ENCODE data around the gene ACAP3. TPM values are rescaled to one million over a fixed set of nuclear protein-coding genes. Genes with fewer than 3 reads are reported as not detected.

Gene ACAP3
- total RNA-seq, 4 donors from 2014 or later = 34.3 to 125 (median 69.6) TPM

DNA sequence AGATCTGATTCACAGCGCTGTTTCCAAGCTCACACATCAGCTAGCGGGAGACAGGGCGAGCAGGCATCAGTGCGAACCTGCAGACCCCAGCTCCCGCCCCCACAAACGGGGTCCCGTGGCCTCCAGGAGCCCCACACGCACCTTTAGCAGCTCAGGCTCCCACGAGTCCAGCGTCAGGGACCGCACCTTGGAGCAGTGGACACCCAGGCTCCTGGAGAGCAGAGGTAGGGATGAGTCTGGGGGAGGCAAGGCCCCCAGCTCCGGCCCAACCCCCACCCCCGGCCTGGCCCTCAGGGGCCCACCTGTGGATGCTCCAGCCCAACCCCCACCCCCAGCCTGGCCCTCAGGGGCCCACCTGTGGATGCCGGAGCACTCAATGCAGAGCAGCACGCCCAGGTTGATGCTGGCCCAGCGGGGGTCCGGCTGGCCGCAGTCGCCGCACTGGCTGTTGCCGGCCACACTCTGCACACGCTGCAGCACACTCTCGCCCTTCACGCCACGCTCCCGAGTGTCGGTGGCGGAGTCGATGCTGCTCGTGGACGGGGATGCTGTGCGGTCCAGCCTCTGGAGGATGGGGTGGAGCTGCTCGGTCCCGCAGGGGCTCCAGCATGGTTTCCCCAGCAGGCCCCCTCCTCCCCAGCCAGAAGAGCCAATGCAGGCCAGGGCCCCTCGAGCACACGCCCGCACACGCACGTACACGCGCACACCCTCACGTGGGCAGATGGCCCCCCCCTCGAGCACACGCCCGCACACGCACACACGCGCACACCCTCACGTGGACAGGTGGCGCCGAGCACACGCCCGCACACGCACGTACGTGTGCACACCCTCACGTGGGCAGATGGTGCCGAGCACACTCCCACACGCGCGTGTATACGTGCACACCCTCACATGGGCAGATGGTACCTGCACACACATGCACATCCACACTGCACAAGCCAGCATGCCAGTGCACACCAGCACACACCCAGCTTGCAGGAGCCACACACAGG is 11.4 kb downstream of the ACAP3 start:
- 92 to 96% methylated on average over 38 to 45 of the region's 62 CpGs for WGBS, 2 donors
- Histone ChIP-seq H3K4me1 (peaks cover 0 to 11% (median under 1%) of the 10 kb centered on the region in 4 donors), H3K36me3 (peaks cover 0 to 77% (median 0%) of the 10 kb centered on the region in 3 donors), H3K9me3 (no peaks in the 10 kb centered on the region), H3K4me3 (no peak overlapping the region), H3K27ac (no peak overlapping the region), H3K27me3 (no peaks in the 10 kb centered on the region)
- TF ChIP-seq, protein P1, sequence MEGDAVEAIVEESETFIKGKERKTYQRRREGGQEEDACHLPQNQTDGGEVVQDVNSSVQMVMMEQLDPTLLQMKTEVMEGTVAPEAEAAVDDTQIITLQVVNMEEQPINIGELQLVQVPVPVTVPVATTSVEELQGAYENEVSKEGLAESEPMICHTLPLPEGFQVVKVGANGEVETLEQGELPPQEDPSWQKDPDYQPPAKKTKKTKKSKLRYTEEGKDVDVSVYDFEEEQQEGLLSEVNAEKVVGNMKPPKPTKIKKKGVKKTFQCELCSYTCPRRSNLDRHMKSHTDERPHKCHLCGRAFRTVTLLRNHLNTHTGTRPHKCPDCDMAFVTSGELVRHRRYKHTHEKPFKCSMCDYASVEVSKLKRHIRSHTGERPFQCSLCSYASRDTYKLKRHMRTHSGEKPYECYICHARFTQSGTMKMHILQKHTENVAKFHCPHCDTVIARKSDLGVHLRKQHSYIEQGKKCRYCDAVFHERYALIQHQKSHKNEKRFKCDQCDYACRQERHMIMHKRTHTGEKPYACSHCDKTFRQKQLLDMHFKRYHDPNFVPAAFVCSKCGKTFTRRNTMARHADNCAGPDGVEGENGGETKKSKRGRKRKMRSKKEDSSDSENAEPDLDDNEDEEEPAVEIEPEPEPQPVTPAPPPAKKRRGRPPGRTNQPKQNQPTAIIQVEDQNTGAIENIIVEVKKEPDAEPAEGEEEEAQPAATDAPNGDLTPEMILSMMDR (IDR thresholded peaks at IDR 0.05) = no peak
- TF ChIP-seq POLR2A (IDR thresholded peaks at IDR 0.05) (no peak), EP300 (IDR thresholded peaks at IDR 0.05) (no peak)
- no peak for DNase-seq (ENCODE audit: low spot score in 2 of 2)

DNA sequence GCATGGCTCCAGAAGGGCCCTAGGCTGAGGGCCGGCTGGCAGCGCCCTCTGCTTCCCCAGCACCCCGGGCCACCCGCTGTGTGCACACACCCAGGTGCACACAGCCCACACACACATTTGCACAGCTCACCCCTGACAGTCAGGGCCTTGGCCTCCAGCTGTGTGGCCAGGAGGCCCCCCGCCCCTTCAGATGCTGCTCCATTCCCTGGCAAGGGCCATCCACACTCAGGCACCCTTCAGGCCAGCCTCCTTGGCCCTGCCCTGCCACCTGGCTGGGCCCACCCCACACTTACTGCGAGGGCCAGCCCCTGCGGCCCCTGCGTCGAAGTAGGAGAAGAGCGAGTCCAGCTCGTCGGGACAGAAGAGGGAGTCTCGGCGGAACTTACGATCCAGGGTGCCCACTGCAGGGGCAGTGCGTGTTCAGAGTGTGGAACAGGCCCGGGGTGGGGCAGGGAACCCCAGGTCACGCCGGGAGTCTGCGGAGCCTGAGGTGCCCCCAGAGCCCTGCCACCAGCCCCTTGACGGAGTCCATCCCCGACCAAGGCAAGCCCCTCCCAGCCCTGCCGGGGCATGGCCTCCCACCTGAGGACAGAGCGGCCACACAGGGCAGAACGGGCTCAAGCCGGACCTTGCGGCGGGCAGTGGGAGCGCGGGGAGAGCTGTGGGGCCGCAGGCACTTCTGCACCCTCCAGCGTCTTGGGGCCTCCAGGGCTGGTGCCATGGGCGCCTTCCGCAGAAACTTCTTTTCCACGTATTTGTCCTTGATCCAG is 12.4 kb downstream of the ACAP3 start:
- H3K4me1 ChIP-seq = peaks cover 0 to 21% (median 3%) of the 10 kb centered on the region in 4 donors
- no peaks in the 10 kb centered on the region for H3K9me3 ChIP-seq
- no peak overlapping the region for H3K4me3 ChIP-seq
- H3K36me3 ChIP-seq = peaks cover 0 to 76% (median 0%) of the 10 kb centered on the region in 3 donors
- H3K27ac ChIP-seq = no peak overlapping the region
- no peak for DNase-seq (ENCODE audit: low spot score in 2 of 2)
- no peak for TF ChIP-seq EP300 (IDR thresholded peaks at IDR 0.05)
- TF ChIP-seq, protein P1 (IDR thresholded peaks at IDR 0.05) = no peak
- no peak for TF ChIP-seq POLR2A (IDR thresholded peaks at IDR 0.05)
- WGBS, 2 donors = 94 to 95% methylated on average over 27 to 31 of the region's 35 CpGs
- no peaks in the 10 kb centered on the region for H3K27me3 ChIP-seq

DNA sequence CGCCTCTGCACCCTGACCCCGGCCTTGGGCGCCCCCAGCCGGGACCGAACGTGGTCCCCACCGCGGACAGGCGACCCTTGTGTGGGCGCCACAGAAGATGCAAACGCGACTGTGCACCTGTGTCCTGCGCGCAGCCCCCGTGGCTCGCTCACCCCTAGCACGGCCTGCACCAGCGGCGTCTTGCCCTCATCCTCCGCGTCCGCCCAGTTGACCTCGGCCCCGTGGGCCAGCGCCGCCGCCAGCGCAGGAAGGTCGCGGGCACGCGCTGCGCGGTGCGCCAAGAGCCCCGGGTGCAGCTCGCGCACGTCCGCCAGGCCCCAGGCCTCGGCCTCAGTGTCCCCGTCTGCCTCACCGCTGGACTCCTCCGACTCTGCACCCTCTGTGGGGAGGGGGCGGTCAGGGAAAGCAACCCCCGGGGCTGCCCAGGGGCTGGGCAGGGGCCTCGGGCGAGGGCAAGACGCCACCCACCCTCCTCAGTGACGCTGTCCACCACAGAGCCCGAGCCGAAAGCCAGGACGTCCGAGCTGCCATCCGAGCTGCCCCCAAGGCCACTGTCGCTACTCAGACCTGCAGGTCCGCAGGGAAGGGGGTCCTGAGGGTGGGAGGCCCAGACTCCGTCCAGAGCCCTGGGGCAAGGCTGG is 13.4 kb downstream of the ACAP3 start:
- H3K4me1 ChIP-seq = peaks cover 0 to 24% (median 3%) of the 10 kb centered on the region in 4 donors
- no peak overlapping the region for H3K4me3 ChIP-seq
- WGBS, 2 donors = 91 to 93% methylated on average over 38 to 53 of the region's 58 CpGs
- no peak overlapping the region for H3K27ac ChIP-seq
- H3K36me3 ChIP-seq = peaks cover 0 to 67% (median 0%) of the 10 kb centered on the region in 3 donors
- DNase-seq (ENCODE audit: low spot score in 2 of 2) = no peak
- H3K27me3 ChIP-seq = no peaks in the 10 kb centered on the region
- TF ChIP-seq EP300 (IDR thresholded peaks at IDR 0.05) (no peak), POLR2A (IDR thresholded peaks at IDR 0.05) (no peak)
- TF ChIP-seq, protein P1 (IDR thresholded peaks at IDR 0.05) = no peak
- no peaks in the 10 kb centered on the region for H3K9me3 ChIP-seq

DNA sequence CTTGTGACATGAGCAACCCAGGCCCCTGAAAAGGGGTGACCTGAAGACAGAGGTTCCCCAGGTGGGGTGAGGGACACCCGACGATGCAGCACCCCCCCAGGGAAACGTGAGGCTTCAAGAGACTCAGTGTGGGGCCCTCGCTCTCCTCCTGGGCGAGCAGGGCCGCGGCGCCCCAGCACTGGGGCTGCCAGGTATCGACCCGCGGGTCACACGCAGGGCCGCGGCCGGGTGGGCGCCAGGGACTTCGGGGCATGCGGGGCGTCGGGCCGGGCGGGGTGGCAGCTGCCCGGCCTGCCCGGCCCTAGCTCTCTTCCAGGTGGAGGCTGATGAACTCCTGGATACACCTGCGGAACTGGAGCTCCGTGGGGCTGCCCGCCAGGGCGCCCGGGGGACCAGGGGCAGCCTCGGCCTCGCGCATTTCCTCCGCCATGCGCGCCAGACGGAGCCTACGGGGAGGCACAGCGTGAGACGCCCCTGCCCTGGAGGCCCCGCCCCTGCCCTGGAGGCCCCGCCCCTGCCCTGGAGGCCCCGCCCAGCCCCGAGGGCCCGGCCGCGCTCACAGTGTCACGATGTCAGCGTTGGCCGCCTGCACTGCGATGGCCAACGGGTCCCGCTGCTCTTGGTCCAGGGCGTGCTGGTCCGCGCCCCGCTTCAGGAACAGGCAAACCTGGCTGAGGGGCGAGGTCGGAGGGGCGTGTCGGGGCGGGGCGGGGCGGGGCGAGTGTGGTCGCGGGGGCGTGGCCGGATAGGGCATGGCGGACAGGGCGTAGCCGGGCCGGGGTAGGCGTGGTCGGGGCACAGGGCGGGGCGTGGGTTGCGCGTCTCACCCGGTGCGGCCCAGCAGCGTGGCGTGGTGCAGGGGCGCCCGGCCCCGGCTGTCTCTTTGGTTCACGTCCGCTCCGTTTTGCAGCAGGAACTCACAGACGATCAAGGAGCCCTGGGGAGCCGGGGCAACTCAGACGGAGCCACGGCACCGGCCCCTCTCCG is 14.2 kb downstream of the ACAP3 start:
- no peak overlapping the region for H3K4me3 ChIP-seq
- H3K9me3 ChIP-seq = no peaks in the 10 kb centered on the region
- H3K27me3 ChIP-seq = no peaks in the 10 kb centered on the region
- peaks cover 0 to 59% (median 0%) of the 10 kb centered on the region in 3 donors for H3K36me3 ChIP-seq
- no peak for DNase-seq (ENCODE audit: low spot score in 2 of 2)
- peaks cover 0 to 19% (median 3%) of the 10 kb centered on the region in 4 donors for H3K4me1 ChIP-seq
- no peak for TF ChIP-seq EP300 (IDR thresholded peaks at IDR 0.05)
- TF ChIP-seq, protein P1 (IDR thresholded peaks at IDR 0.05) = no peak
- no peak for TF ChIP-seq POLR2A (IDR thresholded peaks at IDR 0.05)
- H3K27ac ChIP-seq = no peak overlapping the region
- 88 to 89% methylated on average over 43 to 58 of the region's 94 CpGs for WGBS, 2 donors

Measured in tibial nerve (tissue), 4 donors.